GM19438 (cell line): ENCODE data around the gene ALG12.

Source experiments
- ATAC-seq: cut with Tn5 transposase; IDR thresholded peaks from one replicate; pipeline ENCODE4 v1.9.1; 2021; ENCODE audit warnings: low read depth; ENCODE audit not compliant: unreplicated experiment

The ALG12 gene

GRCh38 chr22:49958366-49958921 is 40.2 kb upstream of the ALG12 start:
- no peak for ATAC-seq

GRCh38 chr22:49957826-49958365 is 39.7 kb upstream of the ALG12 start:
- no peak for ATAC-seq

GRCh38 chr22:49956914-49957825 is 38.9 kb upstream of the ALG12 start:
- no peak for ATAC-seq

GRCh38 chr22:49956418-49956770 is 38.2 kb upstream of the ALG12 start:
- ATAC-seq: no peak

- no peak for ATAC-seq
These were observed 37.6 kb upstream of the ALG12 start for GRCh38 chr22:49955581-49956417.

GRCh38 chr22:49954991-49955580 is 36.8 kb upstream of the ALG12 start:
- ATAC-seq: no peak

- no peak for ATAC-seq
These were observed 36.1 kb upstream of the ALG12 start for GRCh38 chr22:49954354-49954753.

- ATAC-seq: no peak
These were observed 35.6 kb upstream of the ALG12 start for GRCh38 chr22:49953680-49954344.

GRCh38 chr22:49953027-49953679 is 34.9 kb upstream of the ALG12 start:
- ATAC-seq: no peak

- ATAC-seq: no peak
These were observed 34.0 kb upstream of the ALG12 start for GRCh38 chr22:49951986-49952896.

GRCh38 chr22:49951678-49951985 is 33.4 kb upstream of the ALG12 start:
- no peak for ATAC-seq

- no peak for ATAC-seq
These were observed 32.9 kb upstream of the ALG12 start for GRCh38 chr22:49951000-49951677.

- no peak for ATAC-seq
These were observed 32.3 kb upstream of the ALG12 start for GRCh38 chr22:49950396-49950994.

GRCh38 chr22:49949914-49950292 is 31.7 kb upstream of the ALG12 start:
- no peak for ATAC-seq

- no peak for ATAC-seq
These were observed 31.0 kb upstream of the ALG12 start for GRCh38 chr22:49948958-49949913.

GRCh38 chr22:49948116-49948957 is 30.1 kb upstream of the ALG12 start:
- ATAC-seq: no peak
